Activated CD8-positive, alpha-beta memory T cell treated with anti-CD3 and anti-CD28 coated beads for 48 hours (primary cell): ENCODE measurements around the gene SKAP1.

Source experiments
- DNase-seq, 3 experiments: peaks; one replicate each; pipeline ENCODE4 v3.0.0-alpha.2; 2020; ENCODE audit warnings: low read depth in 2 of 3, low spot score in 2 of 3

Gene SKAP1

GRCh38 chr17:48179071-48179945 lies 250.7 kb downstream of the SKAP1 start:
- no peak for DNase-seq

DNA sequence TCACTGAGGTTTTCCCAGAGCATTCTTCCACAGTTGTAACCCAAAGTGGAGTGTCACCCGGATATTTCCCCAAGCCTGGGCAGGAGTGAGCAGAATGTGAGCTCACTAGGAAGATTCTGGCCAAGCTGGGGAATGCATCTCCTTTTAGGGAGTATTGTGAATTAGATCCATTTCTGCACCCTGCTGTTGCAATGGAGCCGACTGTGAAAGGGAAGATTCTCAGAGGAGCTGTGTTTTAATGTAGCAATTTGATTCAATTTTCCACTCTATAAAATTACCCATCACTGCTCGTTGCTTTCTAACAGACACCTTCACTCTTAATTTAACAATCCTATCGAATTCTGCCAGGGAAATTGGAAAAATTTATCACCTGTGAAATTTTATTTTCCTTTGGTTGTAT lies 251.7 kb downstream of the SKAP1 start:
- DNase-seq = no peak

GRCh38 chr17:48177816-48178215 lies 252.2 kb downstream of the SKAP1 start:
- no peak for DNase-seq

DNA sequence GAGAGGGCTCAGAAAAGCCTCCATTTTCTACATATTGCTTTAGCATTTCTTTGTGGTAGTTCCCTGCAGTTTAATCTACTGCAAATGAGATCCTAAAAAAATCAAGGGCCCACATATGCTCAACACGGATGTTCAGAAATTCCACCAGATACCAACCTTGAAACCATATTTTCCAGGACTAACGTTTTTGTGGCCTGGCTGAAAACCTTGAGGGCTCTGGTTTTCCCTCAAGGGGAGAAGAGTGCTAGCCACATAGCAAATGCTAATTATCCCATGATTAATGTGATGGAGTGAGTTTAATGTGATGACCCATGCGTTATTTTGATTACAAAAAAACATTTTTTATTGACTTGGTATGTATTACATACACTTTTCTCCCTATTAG lies 253.6 kb downstream of the SKAP1 start:
- DNase-seq = no peak

DNA sequence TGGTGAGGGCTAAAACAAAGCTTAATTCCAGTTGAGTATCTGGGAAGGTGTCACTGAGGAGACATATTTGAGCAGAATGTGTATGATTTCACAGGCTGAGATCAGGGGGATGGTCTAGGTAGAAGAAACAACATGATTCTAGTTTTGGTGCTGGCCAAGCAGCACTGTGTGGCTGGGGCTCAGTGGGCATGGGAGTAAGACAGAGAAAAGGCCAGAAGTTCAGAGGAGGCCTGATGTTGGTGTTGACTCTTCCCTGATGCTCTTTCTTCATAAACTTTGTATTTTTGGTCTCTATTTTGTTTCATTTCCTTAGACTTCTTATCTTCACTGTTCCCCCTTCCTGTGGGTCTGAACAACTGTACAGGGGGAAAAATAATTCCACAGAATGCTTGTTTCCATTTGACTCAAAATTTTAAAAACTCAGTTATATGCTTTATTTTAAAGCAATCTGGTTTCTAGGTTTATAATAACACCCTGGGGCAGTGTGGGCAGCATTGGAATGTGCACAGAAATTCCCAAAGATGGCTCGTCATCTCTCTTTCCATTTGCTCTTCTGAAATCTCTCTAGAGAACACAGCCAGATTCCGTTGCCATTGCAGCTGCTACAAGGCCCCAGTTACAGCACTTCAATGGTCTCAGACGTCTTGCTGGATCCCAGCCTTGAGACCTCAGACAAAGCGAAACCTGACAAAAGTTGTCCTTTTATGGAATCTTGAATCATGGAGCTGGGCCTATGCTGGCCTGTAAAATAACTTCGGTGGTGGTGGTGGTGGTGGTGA lies 254.1 kb downstream of the SKAP1 start:
- DNase-seq = no peak

DNA sequence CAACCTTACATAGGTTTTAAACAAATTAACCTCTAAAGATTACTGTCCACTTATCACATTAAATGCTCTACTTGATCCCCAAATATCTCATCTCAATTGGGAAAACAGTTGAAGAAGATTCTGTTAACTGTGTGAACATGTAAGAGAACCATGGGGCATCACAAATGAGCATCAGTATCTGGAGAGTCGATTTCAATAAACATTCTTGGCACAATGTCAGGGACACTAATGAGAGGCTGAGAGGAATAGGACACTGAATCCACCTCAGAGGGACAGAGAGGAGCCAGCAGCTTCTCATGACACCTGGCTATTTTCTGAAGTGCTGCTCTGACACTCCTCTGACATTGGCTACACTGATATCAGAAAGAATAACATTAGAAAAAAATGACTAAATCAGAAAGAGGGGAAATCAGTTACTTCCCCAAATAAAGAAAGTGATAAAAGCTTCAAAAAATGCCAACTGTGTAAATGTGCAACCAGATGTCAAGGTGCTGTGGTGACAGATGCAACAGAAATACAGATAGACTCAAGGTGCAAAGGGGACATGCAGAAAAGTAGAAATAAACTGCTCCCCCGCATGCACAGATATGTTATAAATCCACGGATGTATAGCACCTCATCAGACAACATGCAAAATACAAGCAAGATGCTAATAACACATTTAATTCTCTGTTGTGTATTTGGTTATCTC lies 255.0 kb downstream of the SKAP1 start:
- DNase-seq = no peak

- no peak for DNase-seq
Observed at GRCh38 chr17:48173191-48173984, 256.6 kb downstream of the SKAP1 start.

DNA sequence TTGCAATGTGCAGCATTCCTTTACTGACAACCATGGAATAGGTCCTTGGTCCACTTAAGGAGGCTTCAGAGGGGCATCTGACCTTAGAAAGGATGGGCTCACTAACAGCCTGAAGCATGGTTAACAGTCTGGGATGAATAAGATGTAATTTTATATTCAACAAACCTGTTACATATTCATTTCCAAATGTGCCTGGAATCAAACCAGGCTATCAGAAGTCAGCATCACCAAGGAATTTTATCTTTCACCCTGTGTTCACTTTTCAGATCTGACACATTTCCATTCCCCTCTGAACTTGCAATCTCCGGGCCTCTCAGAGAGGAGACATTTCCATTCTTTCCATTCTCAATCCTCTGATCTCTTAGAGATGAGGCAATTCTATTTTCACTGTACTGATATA lies 260.1 kb downstream of the SKAP1 start:
- DNase-seq = no peak

- DNase-seq = no peak
Observed at GRCh38 chr17:48163809-48164208, 266.2 kb downstream of the SKAP1 start.

GRCh38 chr17:48162946-48163506 lies 267.0 kb downstream of the SKAP1 start:
- no peak for DNase-seq

- DNase-seq = no peak
Observed at GRCh38 chr17:48162306-48162934, 267.6 kb downstream of the SKAP1 start.

DNA sequence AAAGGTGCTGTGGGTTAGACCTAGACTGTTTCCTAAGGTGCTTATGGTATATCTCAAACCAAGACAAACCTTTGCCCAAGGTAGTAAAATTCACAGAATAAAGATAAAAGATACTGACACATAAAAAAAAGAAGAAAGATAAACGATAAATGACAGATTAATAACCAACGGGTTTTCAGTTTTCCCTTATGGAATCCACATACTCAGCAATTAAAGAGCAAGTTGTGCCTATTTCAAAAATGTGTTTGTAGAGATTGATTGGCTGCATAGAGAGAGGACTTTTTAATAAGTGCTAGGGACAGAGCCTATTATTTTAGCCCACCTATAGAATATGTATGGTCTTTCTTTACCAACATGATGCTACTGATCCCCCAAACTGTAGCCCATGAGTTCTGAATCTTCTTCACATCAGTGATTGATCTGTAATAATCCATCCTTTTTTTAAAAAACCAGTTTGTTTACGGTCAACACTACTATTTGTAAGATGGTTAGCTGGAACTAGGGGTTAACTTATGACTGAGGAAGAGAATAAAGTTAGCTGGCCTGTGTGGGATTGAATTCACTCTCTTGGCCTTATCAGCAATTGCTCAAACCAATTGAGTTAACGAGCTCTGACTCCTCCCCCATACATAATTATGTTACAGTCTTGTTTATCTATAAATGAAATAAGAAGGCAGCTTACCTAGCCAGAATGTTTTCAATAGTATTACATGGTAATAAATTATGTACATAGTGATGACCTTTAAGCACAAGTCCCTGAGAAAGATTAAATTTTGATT lies 268.7 kb downstream of the SKAP1 start:
- no peak for DNase-seq

- no peak for DNase-seq
Observed at GRCh38 chr17:48160177-48161081, 269.6 kb downstream of the SKAP1 start.

GRCh38 chr17:48159232-48159631 lies 270.8 kb downstream of the SKAP1 start:
- DNase-seq = no peak

DNA sequence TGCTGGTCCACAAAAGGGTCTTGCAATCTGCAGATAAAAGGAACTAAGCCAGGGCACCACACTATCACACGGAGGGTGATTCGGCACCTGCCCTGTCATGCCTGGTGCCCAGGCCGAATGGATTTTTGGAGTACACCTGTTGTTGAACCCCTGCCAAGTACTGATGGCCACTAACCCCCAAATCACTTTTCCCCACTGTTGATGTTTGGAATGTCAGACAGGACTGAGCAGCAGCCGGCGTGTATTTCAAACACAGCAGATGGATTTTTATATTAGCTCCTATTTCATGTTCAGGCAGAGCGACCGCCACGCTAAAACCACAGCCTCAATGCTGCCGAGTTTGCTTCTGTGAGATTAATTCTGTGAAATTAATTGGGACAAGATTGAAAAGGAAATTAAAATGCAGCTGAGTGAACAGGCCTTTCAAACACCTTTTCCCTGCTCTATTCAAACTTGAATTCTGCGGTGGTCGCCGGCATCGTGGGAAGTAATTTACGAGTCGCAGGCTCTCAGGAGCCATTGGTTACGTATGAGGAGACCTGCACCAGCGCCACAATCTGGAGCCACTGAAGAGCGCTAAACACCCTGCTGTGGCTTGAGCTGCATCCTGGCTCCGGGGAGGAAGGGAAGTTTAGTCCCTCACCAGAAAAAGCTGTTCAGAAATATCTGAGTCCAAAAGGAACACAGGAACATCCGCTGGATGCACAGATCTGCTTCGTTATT lies 274.0 kb downstream of the SKAP1 start:
- DNase-seq = no peak

- DNase-seq = no peak
Observed at GRCh38 chr17:48153691-48154358, 276.2 kb downstream of the SKAP1 start.

DNA sequence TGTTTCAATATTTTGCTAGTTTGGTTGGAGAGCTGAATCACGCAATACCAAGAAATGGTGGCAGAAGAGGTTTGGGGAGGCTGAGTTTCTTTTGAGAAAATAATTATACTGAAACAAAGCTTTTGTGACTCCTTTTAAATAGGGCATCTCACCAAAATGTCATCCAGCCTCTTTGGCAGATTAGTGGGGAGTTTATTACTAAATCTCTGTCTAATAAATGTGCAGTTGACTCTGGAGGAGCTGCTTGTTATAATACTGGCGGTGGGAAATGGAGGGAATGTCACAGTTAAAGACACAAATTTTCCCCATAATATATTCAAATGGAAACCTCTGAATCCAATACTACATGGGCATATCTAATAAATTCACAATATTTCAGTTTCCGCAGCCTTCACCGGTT lies 277.7 kb downstream of the SKAP1 start:
- DNase-seq = no peak
